HEK293 (cell line): ENCODE results near the gene ZNF181.
A peak's percentile ranks its signal among the peaks of the same experiment; 100 is the strongest.

Source experiments
- CTCF ChIA-PET: fragments of 350-600 bp; formaldehyde crosslinking; extraction: SDS; loops from one replicate; lab custom pipeline; 2021; ENCODE audit warnings: antibody characterized with exemption; lab: Yijun Ruan, JAX
- POLR2A ChIA-PET: fragments of 300-600 bp; formaldehyde crosslinking; extraction: SDS; loops from one replicate; lab custom pipeline; 2020; ENCODE audit warnings: antibody characterized with exemption, inconsistent platforms; lab: Yijun Ruan, JAX
- H3K27ac ChIP-seq: fragments of 200-500 bp; sonication (Bioruptor generic); 2 replicates; pipeline ENCODE4 v1.5.1; 2014; ENCODE audit warnings: low read depth, low read length, control low read depth, inconsistent platforms; ENCODE audit errors: extremely low read depth
- H3K36me3 ChIP-seq, 2 experiments: fragments of 200-500 bp in 1 of 2; sonication (Bioruptor generic) in 1 of 2; 1 replicate in 1 of 2; 2 replicates in 1 of 2; pipeline ENCODE4 v1.5.1; 2014 to 2017; ENCODE audit warnings: inconsistent platforms in 2 of 2, low read length in 2 of 2; ENCODE audit not compliant: control insufficient read depth in 2 of 2, insufficient read depth in 1 of 2
- H3K4me1 ChIP-seq: fragments of 200-500 bp; sonication (Bioruptor generic); 2 replicates; pipeline ENCODE4 v1.5.1; 2014; ENCODE audit warnings: mild to moderate bottlenecking, low read length, inconsistent platforms; ENCODE audit not compliant: control insufficient read depth, insufficient read depth
- H3K4me3 ChIP-seq: 2 replicates; pipeline ENCODE4 v1.5.1; 2011; ENCODE audit warnings: low read depth, mild to moderate bottlenecking, control low read depth, low read length, moderate library complexity
- H3K9me3 ChIP-seq: fragments of 200-500 bp; sonication (Bioruptor generic); 2 replicates; pipeline ENCODE4 v1.5.1; 2014; ENCODE audit warnings: low read depth, low read length, inconsistent platforms; ENCODE audit not compliant: control insufficient read depth, insufficient read depth
- EGR2 ChIP-seq: fragments of 450-650 bp; formaldehyde crosslinking; IDR thresholded peaks from 2 replicates; pipeline ENCODE4 v1.5.1; 2016; ENCODE audit warnings: low read depth, missing biosample characterization, missing genetic modification characterization
- KLF1 ChIP-seq: fragments of 450-650 bp; formaldehyde crosslinking; IDR thresholded peaks from 2 replicates; pipeline ENCODE4 v1.5.1; 2016; ENCODE audit warnings: missing biosample characterization, missing genetic modification characterization
- PRDM10 ChIP-seq: fragments of 450-650 bp; formaldehyde crosslinking; IDR thresholded peaks from 2 replicates; pipeline ENCODE4 v1.5.1; 2016; ENCODE audit warnings: missing biosample characterization, missing genetic modification characterization
- RBAK ChIP-seq: fragments of 450-650 bp; formaldehyde crosslinking; IDR thresholded peaks from 2 replicates; pipeline ENCODE4 v1.5.1; 2016; ENCODE audit warnings: missing biosample characterization, missing genetic modification characterization
- SETDB1 ChIP-seq: IDR thresholded peaks from one replicate; pipeline ENCODE4 v1.6.1; 2017; ENCODE audit warnings: mild to moderate bottlenecking, low read length, moderate library complexity, mixed read lengths; ENCODE audit not compliant: insufficient read length
- ZBTB44 ChIP-seq: fragments of 450-650 bp; IDR thresholded peaks from 2 replicates; pipeline ENCODE4 v1.5.1; 2018; ENCODE audit warnings: missing biosample characterization, mild to moderate bottlenecking, missing genetic modification characterization
- ZFHX2 ChIP-seq: fragments of 450-650 bp; formaldehyde crosslinking; conservative IDR thresholded peaks from 2 replicates; pipeline ENCODE4 v1.5.1; 2016; ENCODE audit warnings: missing biosample characterization, missing genetic modification characterization
- ZIC2 ChIP-seq: fragments of 450-650 bp; formaldehyde crosslinking; IDR thresholded peaks from 2 replicates; pipeline ENCODE4 v1.5.1; 2016; ENCODE audit warnings: missing biosample characterization, missing genetic modification characterization
- ZNF114 ChIP-seq: fragments of 450-650 bp; formaldehyde crosslinking; IDR thresholded peaks from 2 replicates; pipeline ENCODE4 v1.5.0; 2017; ENCODE audit warnings: missing biosample characterization, missing genetic modification characterization
- ZNF148 ChIP-seq: fragments of 450-650 bp; formaldehyde crosslinking; IDR thresholded peaks from 2 replicates; pipeline ENCODE4 v1.5.0; 2017; ENCODE audit warnings: missing biosample characterization, missing genetic modification characterization, borderline replicate concordance
- ZNF292 ChIP-seq: fragments of 450-650 bp; formaldehyde crosslinking; IDR thresholded peaks from 2 replicates; pipeline ENCODE4 v1.5.1; 2016; ENCODE audit warnings: low read depth, missing biosample characterization, missing genetic modification characterization, borderline replicate concordance
- ZNF302 ChIP-seq: fragments of 450-650 bp; formaldehyde crosslinking; IDR thresholded peaks from 2 replicates; pipeline ENCODE4 v1.5.1; 2016; ENCODE audit warnings: missing biosample characterization, missing genetic modification characterization, low read depth
- ZNF311 ChIP-seq: fragments of 450-650 bp; formaldehyde crosslinking; IDR thresholded peaks from 2 replicates; pipeline ENCODE4 v1.5.1; 2017; ENCODE audit warnings: missing biosample characterization, missing genetic modification characterization, borderline replicate concordance
- ZNF341 ChIP-seq: fragments of 450-650 bp; formaldehyde crosslinking; IDR thresholded peaks from 2 replicates; pipeline ENCODE4; 2016; ENCODE audit warnings: low read depth, missing biosample characterization, missing genetic modification characterization
- ZNF362 ChIP-seq: fragments of 450-650 bp; formaldehyde crosslinking; IDR thresholded peaks from 2 replicates; pipeline ENCODE4 v1.5.1; 2016; ENCODE audit warnings: missing biosample characterization, missing genetic modification characterization
- ZNF366 ChIP-seq: fragments of 450-650 bp; formaldehyde crosslinking; conservative IDR thresholded peaks from 2 replicates; pipeline ENCODE4 v1.5.1; 2016; ENCODE audit warnings: missing biosample characterization, missing genetic modification characterization
- ZNF37A ChIP-seq: fragments of 450-650 bp; IDR thresholded peaks from 2 replicates; pipeline ENCODE4 v1.5.1; 2018; ENCODE audit warnings: missing biosample characterization, missing genetic modification characterization
- ZNF398 ChIP-seq: fragments of 450-650 bp; formaldehyde crosslinking; IDR thresholded peaks from 2 replicates; pipeline ENCODE4 v1.5.1; 2017; ENCODE audit warnings: missing biosample characterization, missing genetic modification characterization
- ZNF777 ChIP-seq: fragments of 450-650 bp; formaldehyde crosslinking; IDR thresholded peaks from 2 replicates; pipeline ENCODE4 v1.5.1; 2017; ENCODE audit warnings: missing biosample characterization, missing genetic modification characterization, borderline replicate concordance
- TF ChIP-seq, protein P1 (sequence below): fragments of 450-650 bp; formaldehyde crosslinking; IDR thresholded peaks from 2 replicates; pipeline ENCODE4 v1.5.1; 2017; ENCODE audit warnings: missing biosample characterization, missing genetic modification characterization

Gene ZNF181

GRCh38 chr19:34692549-34692948 is 41.5 kb upstream of the ZNF181 start:
- POLR2A ChIA-PET: interaction anchor here (1.5 kb wide), 1 partner anchor 15 kb away, joined by 8 read pairs; the partner anchor contains the start of gene ZNF302
- Histone ChIP-seq H3K36me3 (no peaks in the 10 kb centered on the region; a peak in 1 of 3 replicates), H3K4me3 (no peak overlapping the region), H3K9me3 (peaks cover 24% of the 10 kb centered on the region), H3K27ac (no peak overlapping the region)
- 0 out of 2 replicates have a peak, but pooled peaks have one; percentile 36 for TF ChIP-seq ZNF777 (tag by site-specific recombination)
- TF ChIP-seq ZIC2 (tag by site-specific recombination): peak; percentile 80
- peak; percentile 25; the same call in 1 of the 2 replicates for TF ChIP-seq ZNF341 (tag by site-specific recombination)
- TF ChIP-seq ZNF366: no peak
- peak; percentile 52 for TF ChIP-seq PRDM10 (tag by site-specific recombination)
- peak; percentile 60 for TF ChIP-seq EGR2 (tag by site-specific recombination)
- TF ChIP-seq RBAK (tag by site-specific recombination): 0 out of 2 replicates have a peak, but pooled peaks have one; percentile 12
- peak; percentile 27; the same call in 1 of the 2 replicates for TF ChIP-seq ZNF398 (tag by site-specific recombination)
- no peak for TF ChIP-seq ZNF362
- TF ChIP-seq ZFHX2 (tag by site-specific recombination): peak; percentile 73
- TF ChIP-seq, all 188 proteins: peak for 8
- CTCF ChIA-PET: interaction anchor here (0.6 kb wide), 2 partner anchors 9 to 15 kb away, joined by 3 read pairs; partner anchors contain the start of genes SCGB2B2 and ZNF302
- H3K4me1 ChIP-seq: peaks cover 3% of the 10 kb centered on the region; the same call in 1 of the 2 replicates

DNA sequence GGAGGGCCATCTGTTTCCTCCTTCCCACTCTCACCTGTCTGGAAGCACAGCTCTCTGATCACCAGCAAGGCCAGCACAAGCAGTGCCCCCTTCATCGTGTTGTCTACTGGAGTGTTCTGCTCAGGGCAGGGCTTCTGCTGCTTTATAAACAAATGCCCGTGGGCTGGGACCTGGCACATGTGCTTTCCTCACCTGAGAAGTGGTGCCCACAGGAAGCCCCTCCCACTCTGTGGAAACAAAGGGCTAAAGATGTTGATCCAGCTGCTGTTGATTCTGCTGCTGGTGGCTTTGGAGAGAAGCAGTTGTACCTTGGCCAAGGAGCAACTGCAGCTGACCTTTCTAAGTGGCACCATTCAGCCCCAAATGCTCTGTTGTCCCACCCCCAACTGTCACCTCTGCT is 26.4 kb upstream of the ZNF181 start:
- no peak for TF ChIP-seq ZNF114 (tag by site-specific recombination)
- TF ChIP-seq SETDB1: no peak
- no peak for TF ChIP-seq ZNF302 (tag by site-specific recombination)
- no peak for TF ChIP-seq ZNF37A (tag by site-specific recombination)
- TF ChIP-seq ZBTB44: no peak
- TF ChIP-seq, protein P1, sequence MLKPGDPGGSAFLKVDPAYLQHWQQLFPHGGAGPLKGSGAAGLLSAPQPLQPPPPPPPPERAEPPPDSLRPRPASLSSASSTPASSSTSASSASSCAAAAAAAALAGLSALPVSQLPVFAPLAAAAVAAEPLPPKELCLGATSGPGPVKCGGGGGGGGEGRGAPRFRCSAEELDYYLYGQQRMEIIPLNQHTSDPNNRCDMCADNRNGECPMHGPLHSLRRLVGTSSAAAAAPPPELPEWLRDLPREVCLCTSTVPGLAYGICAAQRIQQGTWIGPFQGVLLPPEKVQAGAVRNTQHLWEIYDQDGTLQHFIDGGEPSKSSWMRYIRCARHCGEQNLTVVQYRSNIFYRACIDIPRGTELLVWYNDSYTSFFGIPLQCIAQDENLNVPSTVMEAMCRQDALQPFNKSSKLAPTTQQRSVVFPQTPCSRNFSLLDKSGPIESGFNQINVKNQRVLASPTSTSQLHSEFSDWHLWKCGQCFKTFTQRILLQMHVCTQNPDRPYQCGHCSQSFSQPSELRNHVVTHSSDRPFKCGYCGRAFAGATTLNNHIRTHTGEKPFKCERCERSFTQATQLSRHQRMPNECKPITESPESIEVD (tag by site-specific recombination): no peak
- no peak for TF ChIP-seq ZNF148 (tag by site-specific recombination)
- no peak for TF ChIP-seq ZNF292
- TF ChIP-seq ZNF311: no peak
- TF ChIP-seq KLF1 (tag by site-specific recombination): no peak
- ChIA-PET POLR2A (no interaction called here), CTCF (interaction anchor here (0.6 to 4.0 kb wide), 2 partner anchors 68 to 141 kb away, joined by 5 to 26 read pairs; no protein-coding TSS in a partner anchor)
- Histone ChIP-seq H3K36me3 (no peaks in the 10 kb centered on the region), H3K4me3 (no peak overlapping the region), H3K4me1 (no peaks in the 10 kb centered on the region), H3K27ac (no peak overlapping the region), H3K9me3 (peaks cover 16% of the 10 kb centered on the region)
